Karpas-422 (cell line): ENCODE measurements around the gene INPP5K. TPM values are rescaled to one million over a fixed set of nuclear protein-coding genes. Genes with fewer than 3 reads are reported as not detected.

ENCODE experiments used
- total RNA-seq: library from RNA; depleted of rRNA; stranded (reverse); fragments of >200 nt; shearing (Covaris generic); gene quantifications from 2 replicates; pipeline ENCODE4 v1.2.3, GENCODE V29; 2014; ENCODE audit warnings: low replicate concordance; rRNA removed

The INPP5K gene
- total RNA-seq, 1 experiment from 2014 or later, result 102 TPM

Other genes starting within 250 kb of the INPP5K start
- gene BHLHA9, start 246.2 kb downstream of the INPP5K start, total RNA-seq, result not detected in 2 replicates
- not detected in 2 replicates for gene TRARG1, start 236.9 kb downstream of the INPP5K start, total RNA-seq
- 189 and 298 TPM in 2 replicates for gene YWHAE, start 116.4 kb downstream of the INPP5K start, total RNA-seq
- gene CRK, start 60.4 kb downstream of the INPP5K start, total RNA-seq, result 14.1 and 19.5 TPM in 2 replicates
- gene MYO1C, start 23.9 kb downstream of the INPP5K start, total RNA-seq, result 14.7 and 20.5 TPM in 2 replicates
- gene PITPNA, start 46.2 kb upstream of the INPP5K start, total RNA-seq, result 26.2 and 28.9 TPM in 2 replicates
- gene SLC43A2, start 112.2 kb upstream of the INPP5K start, total RNA-seq, result 10.0 and 10.8 TPM in 2 replicates
- gene SCARF1, start 129.1 kb upstream of the INPP5K start, total RNA-seq, result 0.18 TPM in 1 of 2 replicates, not detected in the other
- 1.7 TPM in 1 of 2 replicates, not detected in the other for gene RILP, start 133.3 kb upstream of the INPP5K start, total RNA-seq
- gene PRPF8, start 168.3 kb upstream of the INPP5K start, total RNA-seq, result 105 and 130 TPM in 2 replicates
- not detected in 2 replicates for gene TLCD2, start 193.8 kb upstream of the INPP5K start, total RNA-seq
- gene WDR81, start 208.1 kb upstream of the INPP5K start, total RNA-seq, result 11.7 and 28.9 TPM in 2 replicates
- gene SERPINF2, start 226.3 kb upstream of the INPP5K start, total RNA-seq, result 0.19 and 0.32 TPM in 2 replicates
- 45.5 and 62.2 TPM in 2 replicates for gene SERPINF1, start 245.4 kb upstream of the INPP5K start, total RNA-seq